CD4-positive, alpha-beta T cell (primary cell): ENCODE measurements around the gene FNDC3A. TPM values are rescaled to one million over a fixed set of nuclear protein-coding genes. Genes with fewer than 3 reads are reported as not detected.

ENCODE experiments used
- ATAC-seq: fragments of 200-7000 bp; cut with Tn5 transposase; one replicate; pipeline ENCODE4 v1.10.0; 2022; ENCODE audit warnings: mild to moderate bottlenecking; ENCODE audit not compliant: poor library complexity
- CTCF ChIA-PET: fragments of 350-600 bp; sonication (Branson Sonifier 250); formaldehyde crosslinking; loops from one replicate; lab custom pipeline; 2021; ENCODE audit warnings: antibody characterized with exemption, inconsistent platforms; lab: Charles Lee
- POLR2A ChIA-PET: fragments of 350-600 bp; sonication (Branson Sonifier 250); formaldehyde crosslinking; loops from one replicate; lab custom pipeline; 2021; ENCODE audit warnings: antibody characterized with exemption, inconsistent platforms; lab: Charles Lee
- DNase-seq, 14 experiments: peaks; one replicate each; pipeline ENCODE4 v3.0.0-alpha.2; 2013 to 2020; ENCODE audit warnings: mixed read lengths in 2 of 14
- H3K27ac ChIP-seq, 2 donors: one replicate each; pipeline versions ENCODE4 v1.5.1 to v1.7.0; 2013; ENCODE audit warnings: low read length in 2 of 2, low read depth in 1 of 2, mild to moderate bottlenecking in 1 of 2
- H3K27me3 ChIP-seq, 2 experiments: 1 replicate in 1 of 2; 2 replicates in 1 of 2; pipeline versions ENCODE4 v1.6.1 to v1.7.0; 2013; ENCODE audit warnings: low read length in 2 of 2, control low read depth in 1 of 2, mild to moderate bottlenecking in 1 of 2, moderate library complexity in 1 of 2; ENCODE audit not compliant: insufficient read depth in 2 of 2, control insufficient read depth in 1 of 2
- H3K36me3 ChIP-seq: one replicate; pipeline ENCODE4 v1.6.1; 2013; ENCODE audit warnings: low read length, control low read depth; ENCODE audit not compliant: insufficient read depth
- H3K4me1 ChIP-seq: one replicate; pipeline ENCODE4 v1.6.1; 2013; ENCODE audit warnings: low read length, control low read depth; ENCODE audit not compliant: insufficient read depth
- H3K4me3 ChIP-seq: one replicate; pipeline ENCODE4 v1.5.1; 2013; ENCODE audit warnings: mild to moderate bottlenecking, low read length, moderate library complexity
- H3K9me3 ChIP-seq, 2 experiments: 1 replicate in 1 of 2; 2 replicates in 1 of 2; pipeline versions ENCODE4 v1.6.1 to v1.7.0; 2013; ENCODE audit warnings: low read length in 2 of 2, mild to moderate bottlenecking in 2 of 2, control low read depth in 1 of 2, moderate library complexity in 1 of 2; ENCODE audit not compliant: control insufficient read depth in 1 of 2, insufficient read depth in 1 of 2
- H3K27ac Mint-ChIP-seq: one replicate; pipeline ENCODE4 v1.8.0; 2020; ENCODE audit warnings: mixed read lengths
- H3K27me3 Mint-ChIP-seq: one replicate; pipeline ENCODE4 v1.8.0; 2021; ENCODE audit warnings: mixed read lengths
- H3K36me3 Mint-ChIP-seq: one replicate; pipeline ENCODE4 v1.8.0; 2021; ENCODE audit warnings: low read depth, mixed read lengths
- H3K4me1 Mint-ChIP-seq: one replicate; pipeline ENCODE4 v1.8.0; 2021; ENCODE audit warnings: low read depth, mixed read lengths
- H3K4me3 Mint-ChIP-seq: one replicate; pipeline ENCODE4 v1.8.0; 2020; ENCODE audit warnings: mild to moderate bottlenecking, mixed read lengths
- H3K9me3 Mint-ChIP-seq: one replicate; pipeline ENCODE4 v1.8.0; 2020; ENCODE audit warnings: mixed read lengths
- intact Hi-C, 2 experiments: fragments of 100-400 bp; cut with DNase I in 1 of 2; cut with micrococcal nuclease in 1 of 2; formaldehyde crosslinking; loops; one replicate each; pipeline versions ENCODE4 v1.15.1 to v1.9.0; 2023 to 2025; cut with DNase I, micrococcal nuclease
- total RNA-seq, 174 experiments: library from RNA in 2 of 174; stranded (reverse) in 2 of 174; gene quantifications; one replicate each; pipeline ENCODE4 v1.2.3 and lab custom pipeline; 2021 to 2026
- TF ChIP-seq, protein P1 (sequence below): fragments of 200-600 bp; IDR thresholded peaks from one replicate; pipeline ENCODE4 v1.8.0; 2022; ENCODE audit warnings: antibody characterized with exemption, mild to moderate bottlenecking

The FNDC3A gene
- total RNA-seq, 2 experiments from 2014 or later = 27.7 to 28.6 TPM

DNA sequence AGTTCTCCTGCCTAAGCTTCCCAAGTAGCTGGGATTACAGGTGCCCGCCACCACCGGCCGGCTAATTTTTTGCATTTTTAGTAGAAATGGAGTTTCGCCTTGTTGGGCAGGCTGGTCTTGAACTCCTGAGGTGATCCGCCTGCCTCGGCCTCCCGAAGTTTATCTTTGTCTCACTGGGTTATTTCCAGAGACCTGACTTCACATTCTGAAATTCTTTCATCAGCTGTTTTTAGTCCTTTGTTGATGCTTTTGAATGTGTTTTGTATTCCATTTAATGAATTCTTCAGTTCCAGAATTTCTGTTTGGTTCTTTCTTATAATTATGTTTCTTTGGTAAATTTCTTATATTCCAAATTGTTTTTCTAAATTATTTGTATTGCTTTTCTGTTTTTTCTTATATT is 189.0 kb downstream of the FNDC3A start:
- TF ChIP-seq, protein P1, sequence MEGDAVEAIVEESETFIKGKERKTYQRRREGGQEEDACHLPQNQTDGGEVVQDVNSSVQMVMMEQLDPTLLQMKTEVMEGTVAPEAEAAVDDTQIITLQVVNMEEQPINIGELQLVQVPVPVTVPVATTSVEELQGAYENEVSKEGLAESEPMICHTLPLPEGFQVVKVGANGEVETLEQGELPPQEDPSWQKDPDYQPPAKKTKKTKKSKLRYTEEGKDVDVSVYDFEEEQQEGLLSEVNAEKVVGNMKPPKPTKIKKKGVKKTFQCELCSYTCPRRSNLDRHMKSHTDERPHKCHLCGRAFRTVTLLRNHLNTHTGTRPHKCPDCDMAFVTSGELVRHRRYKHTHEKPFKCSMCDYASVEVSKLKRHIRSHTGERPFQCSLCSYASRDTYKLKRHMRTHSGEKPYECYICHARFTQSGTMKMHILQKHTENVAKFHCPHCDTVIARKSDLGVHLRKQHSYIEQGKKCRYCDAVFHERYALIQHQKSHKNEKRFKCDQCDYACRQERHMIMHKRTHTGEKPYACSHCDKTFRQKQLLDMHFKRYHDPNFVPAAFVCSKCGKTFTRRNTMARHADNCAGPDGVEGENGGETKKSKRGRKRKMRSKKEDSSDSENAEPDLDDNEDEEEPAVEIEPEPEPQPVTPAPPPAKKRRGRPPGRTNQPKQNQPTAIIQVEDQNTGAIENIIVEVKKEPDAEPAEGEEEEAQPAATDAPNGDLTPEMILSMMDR = no peak
- CTCF ChIA-PET = no interaction called here
- Histone ChIP-seq H3K36me3 (peaks cover 50% of the 10 kb centered on the region), H3K27ac (no peak overlapping the region), H3K9me3 (peaks cover 11 to 15% of the 10 kb centered on the region in 2 experiments), H3K4me1 (peaks cover 11% of the 10 kb centered on the region), H3K27me3 (no peaks in the 10 kb centered on the region), H3K4me3 (no peak overlapping the region)
- Mint-ChIP-seq H3K4me3 (no peak overlapping the region), H3K9me3 (peaks cover 7% of the 10 kb centered on the region), H3K4me1 (peaks cover 18% of the 10 kb centered on the region), H3K36me3 (peaks cover 88% of the 10 kb centered on the region), H3K27ac (no peak overlapping the region), H3K27me3 (no peaks in the 10 kb centered on the region)
- no peak for ATAC-seq
- no peak for DNase-seq
- POLR2A ChIA-PET = interaction anchor here (1.3 kb wide), 1 partner anchor 8 kb away, joined by 4 read pairs; no protein-coding TSS in a partner anchor
- intact Hi-C loops = no loop called here

DNA sequence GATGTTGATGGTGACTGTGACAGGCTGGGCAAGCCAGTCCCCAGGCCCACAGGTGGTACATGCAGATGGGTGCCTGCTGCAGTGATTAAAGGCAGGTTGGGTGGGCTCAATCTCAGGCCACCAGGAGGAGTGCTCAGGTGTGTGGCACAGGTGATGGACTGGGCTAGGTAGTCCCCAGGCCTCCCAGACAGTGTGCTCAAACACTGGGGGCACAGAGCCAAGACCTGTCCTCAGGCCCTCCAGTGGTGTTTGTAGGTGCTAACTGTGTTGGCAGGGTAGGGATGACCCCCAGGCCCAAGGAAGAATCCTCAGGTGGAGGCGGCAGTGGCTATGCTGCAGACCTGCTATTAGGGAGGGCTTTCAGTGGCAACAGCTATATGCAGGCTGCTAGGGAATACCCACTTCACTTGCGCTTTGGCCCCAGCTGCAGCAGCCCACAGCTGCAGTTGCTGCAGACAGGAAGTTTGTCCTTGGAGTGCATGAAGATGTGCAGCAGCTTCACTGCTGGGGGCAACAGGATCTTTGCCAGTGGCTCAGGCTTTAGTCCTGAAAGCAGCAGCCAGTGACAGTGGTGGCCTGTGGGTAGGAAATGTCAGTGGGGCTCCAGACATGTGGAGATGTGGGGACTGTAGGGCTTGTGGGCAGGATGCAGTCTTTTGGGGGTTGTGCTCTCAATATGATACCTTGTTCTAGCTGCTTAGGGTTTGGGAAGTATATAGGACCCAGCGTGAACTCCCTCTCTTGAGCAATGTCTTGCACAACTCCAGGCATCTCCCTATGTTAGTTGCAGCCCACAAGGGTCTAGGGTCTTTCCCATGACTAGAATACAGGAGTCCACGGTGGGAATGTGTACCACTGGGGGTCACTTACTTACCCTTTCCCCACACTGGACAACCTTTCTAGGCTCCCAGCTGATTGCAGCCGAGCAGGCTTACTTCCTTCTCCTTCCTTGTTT is 190.4 kb downstream of the FNDC3A start:
- H3K27ac ChIP-seq = no peak overlapping the region

DNA sequence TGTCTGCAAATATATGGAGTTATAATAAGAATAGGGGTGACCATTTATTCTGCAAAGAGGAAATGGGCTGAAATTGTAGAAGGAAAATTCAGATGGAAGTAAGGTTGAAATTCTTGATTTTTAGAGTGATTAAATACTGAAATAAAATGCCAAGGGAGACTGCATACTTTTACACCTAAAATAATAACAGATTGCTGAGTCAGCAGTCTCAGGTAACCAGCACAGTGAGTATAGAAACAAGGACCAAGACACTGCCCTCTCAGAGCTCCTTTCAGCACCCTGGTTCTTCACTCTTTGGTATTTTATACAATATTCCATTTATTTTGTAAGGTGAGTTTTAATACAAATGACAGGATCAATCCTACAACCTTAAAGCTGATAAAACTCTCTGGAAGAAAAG is 195.6 kb downstream of the FNDC3A start:
- intact Hi-C loops = loop anchor here in 1 of 2 experiments (1.0 kb wide), 1 partner anchor 20 kb away; no protein-coding TSS in a partner anchor
- Histone ChIP-seq H3K4me1 (no peaks in the 10 kb centered on the region), H3K4me3 (no peak overlapping the region), H3K27me3 (no peaks in the 10 kb centered on the region), H3K36me3 (peaks cover 51% of the 10 kb centered on the region), H3K9me3 (no peaks in the 10 kb centered on the region), H3K27ac (no peak overlapping the region)
- H3K9me3 Mint-ChIP-seq = no peaks in the 10 kb centered on the region
- H3K36me3 Mint-ChIP-seq = peaks cover 86% of the 10 kb centered on the region
- DNase-seq = no peak
- no peak overlapping the region for H3K4me3 Mint-ChIP-seq
- ChIA-PET POLR2A (no interaction called here), CTCF (no interaction called here)
- no peak overlapping the region for H3K27ac Mint-ChIP-seq
- H3K27me3 Mint-ChIP-seq = no peaks in the 10 kb centered on the region
- TF ChIP-seq, protein P1 = no peak
- ATAC-seq = no peak
- no peaks in the 10 kb centered on the region for H3K4me1 Mint-ChIP-seq

More for the DNA sequence above, 190.4 kb downstream of the FNDC3A start:
- peaks cover 56% of the 10 kb centered on the region for H3K36me3 ChIP-seq
- TF ChIP-seq, protein P1 = no peak
- DNase-seq (no peak), ATAC-seq (no peak)
- ChIA-PET CTCF (no interaction called here), POLR2A (no interaction called here)
- H3K36me3 Mint-ChIP-seq = peaks cover 87% of the 10 kb centered on the region
- H3K27me3 ChIP-seq = no peaks in the 10 kb centered on the region
- peaks cover 7% of the 10 kb centered on the region for H3K9me3 Mint-ChIP-seq
- intact Hi-C loops = no loop called here
- H3K4me3 Mint-ChIP-seq = no peak overlapping the region
- H3K4me1 ChIP-seq = peaks cover 11% of the 10 kb centered on the region
- H3K9me3 ChIP-seq = peaks cover 11 to 15% of the 10 kb centered on the region in 2 experiments
- no peak overlapping the region for H3K27ac Mint-ChIP-seq
- H3K4me1 Mint-ChIP-seq = peaks cover 15% of the 10 kb centered on the region
- H3K4me3 ChIP-seq = no peak overlapping the region
- no peaks in the 10 kb centered on the region for H3K27me3 Mint-ChIP-seq
